ENCODE data around the gene DIAPH3.

Gene DIAPH3

GRCh38 chr13:59677966-59678814 is 485.5 kb downstream of the DIAPH3 start:
- no peak for DNase-seq (ENCODE audit: low read depth in 2 of 2)

GRCh38 chr13:59677430-59677829 is 486.3 kb downstream of the DIAPH3 start:
- DNase-seq (ENCODE audit: low read depth in 2 of 2) = no peak

GRCh38 chr13:59674616-59675015 is 489.1 kb downstream of the DIAPH3 start:
- DNase-seq (ENCODE audit: low read depth in 2 of 2) = no peak

GRCh38 chr13:59673286-59673685 is 490.4 kb downstream of the DIAPH3 start:
- no peak for DNase-seq (ENCODE audit: low read depth in 2 of 2)

- no peak for DNase-seq (ENCODE audit: low read depth in 2 of 2)
Measured at GRCh38 chr13:59672445-59672844, 491.3 kb downstream of the DIAPH3 start.

GRCh38 chr13:59671881-59672280 is 491.8 kb downstream of the DIAPH3 start:
- DNase-seq (ENCODE audit: low read depth in 2 of 2) = no peak

- no peak for DNase-seq (ENCODE audit: low read depth in 2 of 2)
Measured at GRCh38 chr13:59666504-59666903, 497.2 kb downstream of the DIAPH3 start.

- DNase-seq (ENCODE audit: low read depth in 2 of 2) = no peak
Measured at GRCh38 chr13:59665732-59666131, 498.0 kb downstream of the DIAPH3 start.

GRCh38 chr13:59665184-59665583 is 498.5 kb downstream of the DIAPH3 start:
- no peak for DNase-seq (ENCODE audit: low read depth in 2 of 2)

GRCh38 chr13:59664586-59664985 is 499.1 kb downstream of the DIAPH3 start:
- DNase-seq (ENCODE audit: low read depth in 2 of 2) = no peak

GRCh38 chr13:59663707-59664106 is 500.0 kb downstream of the DIAPH3 start:
- no peak for DNase-seq (ENCODE audit: low read depth in 2 of 2)

GRCh38 chr13:59660582-59660981 is 503.1 kb downstream of the DIAPH3 start:
- no peak for DNase-seq (ENCODE audit: low read depth in 2 of 2)

- no peak for DNase-seq (ENCODE audit: low read depth in 2 of 2)
Measured at GRCh38 chr13:59659981-59660380, 503.7 kb downstream of the DIAPH3 start.

- DNase-seq (ENCODE audit: low read depth in 2 of 2) = no peak
Measured at GRCh38 chr13:59658738-59659330, 504.9 kb downstream of the DIAPH3 start.

GRCh38 chr13:59658027-59658737 is 505.5 kb downstream of the DIAPH3 start:
- DNase-seq (ENCODE audit: low read depth in 2 of 2) = no peak

- DNase-seq (ENCODE audit: low read depth in 2 of 2) = no peak
Measured at GRCh38 chr13:59653916-59654315, 509.8 kb downstream of the DIAPH3 start.

- no peak for DNase-seq (ENCODE audit: low read depth in 2 of 2)
Measured at GRCh38 chr13:59651479-59651878, 512.2 kb downstream of the DIAPH3 start.

- DNase-seq (ENCODE audit: low read depth in 2 of 2) = no peak
Measured at GRCh38 chr13:59643906-59644626, 519.7 kb downstream of the DIAPH3 start.

GRCh38 chr13:59643364-59643841 is 520.3 kb downstream of the DIAPH3 start:
- no peak for DNase-seq (ENCODE audit: low read depth in 2 of 2)

- no peak for DNase-seq (ENCODE audit: low read depth in 2 of 2)
Measured at GRCh38 chr13:59641817-59642216, 521.9 kb downstream of the DIAPH3 start.

GRCh38 chr13:59641261-59641660 is 522.5 kb downstream of the DIAPH3 start:
- DNase-seq (ENCODE audit: low read depth in 2 of 2) = no peak

GRCh38 chr13:59638404-59638803 is 525.3 kb downstream of the DIAPH3 start:
- DNase-seq (ENCODE audit: low read depth in 2 of 2) = no peak

Measured in stimulated activated CD4-positive, alpha-beta T cell treated with anti-CD3 and anti-CD28 coated beads, Interleukin-1b, Interleukin-23, amount 100 ng/mL, for 1 hour (primary cell).